Measurements from ENCODE around the gene AGBL4. TPM values are rescaled to one million over a fixed set of nuclear protein-coding genes. Genes with fewer than 3 reads are reported as not detected.

Gene AGBL4
- total RNA-seq: under 0.01 and 0.16 TPM in 2 replicates

DNA sequence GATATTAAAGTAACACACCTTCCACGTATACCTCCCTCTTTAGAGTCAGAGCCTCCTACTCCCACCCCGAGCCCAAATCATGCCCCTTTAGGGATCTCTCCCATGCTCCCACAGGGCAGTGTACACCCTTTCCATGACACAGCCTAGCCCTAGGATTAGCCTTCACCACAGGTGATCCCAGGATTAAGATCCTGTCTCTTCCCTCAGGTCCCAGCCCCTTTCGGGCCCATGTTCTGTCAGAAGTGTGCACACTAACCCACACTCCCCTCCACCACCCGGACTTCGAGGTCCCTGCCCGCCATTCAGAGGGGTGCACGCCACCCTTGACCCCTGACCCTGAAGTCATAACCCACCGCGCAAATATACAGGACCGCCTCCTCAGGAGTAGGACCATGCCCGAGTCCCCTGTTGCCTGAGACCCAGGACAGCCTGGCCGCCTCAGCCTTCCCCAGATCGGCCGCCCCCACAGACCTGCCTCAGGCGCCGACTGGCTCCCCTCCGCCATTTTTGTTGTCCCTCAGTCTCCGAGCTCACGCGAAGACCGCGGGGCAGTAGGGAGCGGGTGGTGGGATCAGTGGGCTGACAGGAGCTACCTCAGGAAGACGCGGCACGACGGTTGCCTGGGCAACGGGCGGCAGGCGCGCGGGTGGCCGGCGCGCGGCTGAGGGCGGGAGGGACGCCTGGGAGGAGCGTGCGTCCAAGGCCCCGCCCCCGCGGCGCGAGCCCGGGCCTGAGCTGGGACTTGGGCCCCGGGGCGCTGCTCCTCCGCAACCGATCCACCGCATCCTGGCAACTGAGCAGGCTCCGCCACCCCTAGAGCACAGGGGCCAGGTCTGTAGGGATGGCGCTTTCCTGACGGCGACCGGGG is at the start of gene AGBL4:
Gene AGBL4 (minus strand): TSS at position 663 of the 868 bp plus-strand sequence.

DNA sequence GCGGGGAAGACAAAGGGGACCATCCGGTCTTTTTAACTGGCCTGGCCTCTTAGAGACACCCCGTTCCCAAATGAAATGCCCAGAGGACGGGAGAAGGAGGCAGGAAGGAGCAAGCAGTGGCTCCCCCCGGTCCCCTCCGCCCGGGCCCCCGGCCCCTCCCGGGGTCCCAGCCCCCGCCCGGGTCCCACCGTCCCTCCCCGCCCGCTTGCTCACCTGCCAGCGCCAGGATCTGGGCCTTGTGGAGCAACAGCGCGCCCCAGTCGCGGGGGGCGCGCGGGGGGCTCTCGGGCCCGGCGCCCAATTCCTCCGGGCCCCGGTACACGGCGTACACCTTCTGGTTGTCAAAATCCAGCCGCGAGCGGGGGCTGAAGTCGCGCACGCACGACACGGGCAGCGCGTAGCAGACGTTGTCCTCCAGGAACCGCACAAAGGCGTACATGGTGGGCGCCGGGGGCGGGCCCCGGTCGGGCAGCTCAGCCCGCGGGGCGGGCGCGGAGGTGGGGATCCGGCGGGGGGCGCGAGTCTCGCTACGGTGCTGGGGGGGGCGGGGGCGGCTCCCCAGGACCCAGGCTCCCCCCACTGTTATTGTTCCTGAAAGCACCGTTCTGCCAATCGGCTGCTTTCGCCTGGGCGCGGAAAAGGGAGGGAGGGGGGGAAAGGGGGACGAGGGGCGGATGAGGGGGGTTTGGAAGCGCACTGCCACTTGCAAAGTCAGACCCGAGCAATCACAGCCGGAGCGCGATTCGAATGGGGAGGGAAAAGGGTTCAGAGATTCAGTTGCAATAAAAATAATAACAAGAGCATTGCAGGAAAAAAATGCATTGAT is 1247.1 kb downstream of the AGBL4 start, which contains the start of gene BEND5:
Gene BEND5 (minus strand): TSS at position 499 of the 826 bp plus-strand sequence. CDS start 60 bp downstream, at position 439.

Small RNAs within 50 kb of the gene (small RNA-seq; reads per million reads assigned to genes)
- not detected for gene AL390023.1

Other genes starting within 250 kb of the AGBL4 start
- gene ELAVL4, start 85.0 kb upstream of the AGBL4 start, total RNA-seq: not detected in 2 replicates